ENCODE data around the gene PRKCE.

Gene PRKCE

GRCh38 chr2:46229134-46230063 lies 577.9 kb downstream of the PRKCE start:
- no peak overlapping the region for H3K27ac ChIP-seq (ENCODE audit: insufficient read depth, low read depth, low read length, poor library complexity, severe bottlenecking)

GRCh38 chr2:46230115-46230571 lies 578.7 kb downstream of the PRKCE start:
- H3K9me3 ChIP-seq (ENCODE audit: control insufficient read depth, low read length) = no peaks in the 10 kb centered on the region
- H3K4me1 ChIP-seq (ENCODE audit: control insufficient read depth, insufficient read depth, low read length) = no peaks in the 10 kb centered on the region
- no peaks in the 10 kb centered on the region for H3K27me3 ChIP-seq (ENCODE audit: control insufficient read depth, insufficient read depth, low read length, poor library complexity, severe bottlenecking)
- H3K4me3 ChIP-seq (ENCODE audit: insufficient read depth, low read depth, low read length) = no peak overlapping the region
- no peak overlapping the region for H3K27ac ChIP-seq (ENCODE audit: insufficient read depth, low read depth, low read length, poor library complexity, severe bottlenecking)
- H3K36me3 ChIP-seq (ENCODE audit: control insufficient read depth, insufficient read depth, low read length) = no peaks in the 10 kb centered on the region
- 74 to 80% methylated on average over 6 of the region's 6 CpGs for WGBS, 2 experiments

More at GRCh38 chr2:46229134-46230063, 577.9 kb downstream of the PRKCE start:
- Histone ChIP-seq H3K9me3 (ENCODE audit: control insufficient read depth, low read length) (no peaks in the 10 kb centered on the region), H3K27me3 (ENCODE audit: control insufficient read depth, insufficient read depth, low read length, poor library complexity, severe bottlenecking) (no peaks in the 10 kb centered on the region), H3K4me1 (ENCODE audit: control insufficient read depth, insufficient read depth, low read length) (no peaks in the 10 kb centered on the region), H3K36me3 (ENCODE audit: control insufficient read depth, insufficient read depth, low read length) (no peaks in the 10 kb centered on the region), H3K4me3 (ENCODE audit: insufficient read depth, low read depth, low read length) (no peak overlapping the region)
- WGBS, 2 experiments = 35% methylated on average over 11 of the region's 11 CpGs

GRCh38 chr2:46230677-46231425 lies 579.4 kb downstream of the PRKCE start:
- Histone ChIP-seq H3K36me3 (ENCODE audit: control insufficient read depth, insufficient read depth, low read length) (no peaks in the 10 kb centered on the region), H3K4me3 (ENCODE audit: insufficient read depth, low read depth, low read length) (no peak overlapping the region), H3K27me3 (ENCODE audit: control insufficient read depth, insufficient read depth, low read length, poor library complexity, severe bottlenecking) (no peaks in the 10 kb centered on the region), H3K9me3 (ENCODE audit: control insufficient read depth, low read length) (no peaks in the 10 kb centered on the region), H3K27ac (ENCODE audit: insufficient read depth, low read depth, low read length, poor library complexity, severe bottlenecking) (no peak overlapping the region), H3K4me1 (ENCODE audit: control insufficient read depth, insufficient read depth, low read length) (no peaks in the 10 kb centered on the region)
- 84 to 89% methylated on average over 4 of the region's 4 CpGs for WGBS, 2 experiments

GRCh38 chr2:46231721-46232120 lies 580.2 kb downstream of the PRKCE start:
- Histone ChIP-seq H3K9me3 (ENCODE audit: control insufficient read depth, low read length) (no peaks in the 10 kb centered on the region), H3K27ac (ENCODE audit: insufficient read depth, low read depth, low read length, poor library complexity, severe bottlenecking) (no peak overlapping the region), H3K27me3 (ENCODE audit: control insufficient read depth, insufficient read depth, low read length, poor library complexity, severe bottlenecking) (no peaks in the 10 kb centered on the region), H3K4me3 (ENCODE audit: insufficient read depth, low read depth, low read length) (no peak overlapping the region), H3K4me1 (ENCODE audit: control insufficient read depth, insufficient read depth, low read length) (no peaks in the 10 kb centered on the region), H3K36me3 (ENCODE audit: control insufficient read depth, insufficient read depth, low read length) (no peaks in the 10 kb centered on the region)
- 90 to 95% methylated on average over 5 of the region's 5 CpGs for WGBS, 2 experiments

GRCh38 chr2:46232860-46233259 lies 581.4 kb downstream of the PRKCE start:
- no peaks in the 10 kb centered on the region for H3K9me3 ChIP-seq (ENCODE audit: control insufficient read depth, low read length)
- no peak overlapping the region for H3K4me3 ChIP-seq (ENCODE audit: insufficient read depth, low read depth, low read length)
- H3K36me3 ChIP-seq (ENCODE audit: control insufficient read depth, insufficient read depth, low read length) = no peaks in the 10 kb centered on the region
- no peaks in the 10 kb centered on the region for H3K27me3 ChIP-seq (ENCODE audit: control insufficient read depth, insufficient read depth, low read length, poor library complexity, severe bottlenecking)
- H3K27ac ChIP-seq (ENCODE audit: insufficient read depth, low read depth, low read length, poor library complexity, severe bottlenecking) = no peak overlapping the region
- WGBS, 2 experiments = 79 to 88% methylated on average over 7 of the region's 7 CpGs
- H3K4me1 ChIP-seq (ENCODE audit: control insufficient read depth, insufficient read depth, low read length) = no peaks in the 10 kb centered on the region

GRCh38 chr2:46236006-46236875 lies 584.8 kb downstream of the PRKCE start:
- Histone ChIP-seq H3K4me1 (ENCODE audit: control insufficient read depth, insufficient read depth, low read length) (no peaks in the 10 kb centered on the region), H3K4me3 (ENCODE audit: insufficient read depth, low read depth, low read length) (no peak overlapping the region), H3K27ac (ENCODE audit: insufficient read depth, low read depth, low read length, poor library complexity, severe bottlenecking) (no peak overlapping the region), H3K9me3 (ENCODE audit: control insufficient read depth, low read length) (no peaks in the 10 kb centered on the region), H3K27me3 (ENCODE audit: control insufficient read depth, insufficient read depth, low read length, poor library complexity, severe bottlenecking) (no peaks in the 10 kb centered on the region), H3K36me3 (ENCODE audit: control insufficient read depth, insufficient read depth, low read length) (no peaks in the 10 kb centered on the region)
- WGBS, 2 experiments = 83 to 87% methylated on average over 4 of the region's 4 CpGs

GRCh38 chr2:46236876-46237859 lies 585.7 kb downstream of the PRKCE start:
- no peaks in the 10 kb centered on the region for H3K9me3 ChIP-seq (ENCODE audit: control insufficient read depth, low read length)
- H3K27ac ChIP-seq (ENCODE audit: insufficient read depth, low read depth, low read length, poor library complexity, severe bottlenecking) = no peak overlapping the region
- H3K27me3 ChIP-seq (ENCODE audit: control insufficient read depth, insufficient read depth, low read length, poor library complexity, severe bottlenecking) = no peaks in the 10 kb centered on the region
- H3K4me3 ChIP-seq (ENCODE audit: insufficient read depth, low read depth, low read length) = no peak overlapping the region
- 88 to 94% methylated on average over 3 to 5 of the region's 8 CpGs for WGBS, 2 experiments
- H3K36me3 ChIP-seq (ENCODE audit: control insufficient read depth, insufficient read depth, low read length) = no peaks in the 10 kb centered on the region
- no peaks in the 10 kb centered on the region for H3K4me1 ChIP-seq (ENCODE audit: control insufficient read depth, insufficient read depth, low read length)

Measured in ectodermal cell (in vitro differentiated cells).